HG02840 (cell line): ENCODE data around the gene TSPAN5.
A peak's percentile ranks its signal among the peaks of the same experiment; 100 is the strongest.

Experiments used
- ATAC-seq: cut with Tn5 transposase; IDR thresholded peaks from one replicate; pipeline ENCODE4 v1.9.1; 2021; ENCODE audit warnings: mild to moderate bottlenecking, moderate library complexity, moderate number of reproducible peaks; ENCODE audit not compliant: unreplicated experiment, low FRiP score

The TSPAN5 gene

DNA sequence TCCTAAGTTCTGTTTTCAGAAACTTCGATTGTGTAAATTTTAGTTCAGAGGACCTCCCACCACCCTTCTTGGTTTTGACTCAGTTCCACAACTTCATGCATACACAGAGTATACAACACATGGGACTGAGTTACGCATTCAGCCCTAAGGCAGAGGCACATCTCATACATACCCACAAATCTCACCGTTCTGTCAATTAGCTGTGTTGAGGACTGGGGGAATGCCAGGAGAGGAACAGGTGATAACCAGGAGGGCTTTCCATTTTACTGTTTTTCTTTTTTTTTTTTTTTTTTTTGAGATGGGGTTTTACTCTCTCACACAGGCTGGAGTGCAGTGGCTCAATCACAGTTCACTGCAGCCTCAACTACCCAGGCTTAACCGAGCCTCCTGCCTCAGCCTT lies 150.2 kb downstream of the TSPAN5 start:
- ATAC-seq: no peak

GRCh38 chr4:98507299-98507698 lies 151.1 kb downstream of the TSPAN5 start:
- no peak for ATAC-seq

GRCh38 chr4:98506462-98507132 lies 151.8 kb downstream of the TSPAN5 start:
- ATAC-seq: no peak

DNA sequence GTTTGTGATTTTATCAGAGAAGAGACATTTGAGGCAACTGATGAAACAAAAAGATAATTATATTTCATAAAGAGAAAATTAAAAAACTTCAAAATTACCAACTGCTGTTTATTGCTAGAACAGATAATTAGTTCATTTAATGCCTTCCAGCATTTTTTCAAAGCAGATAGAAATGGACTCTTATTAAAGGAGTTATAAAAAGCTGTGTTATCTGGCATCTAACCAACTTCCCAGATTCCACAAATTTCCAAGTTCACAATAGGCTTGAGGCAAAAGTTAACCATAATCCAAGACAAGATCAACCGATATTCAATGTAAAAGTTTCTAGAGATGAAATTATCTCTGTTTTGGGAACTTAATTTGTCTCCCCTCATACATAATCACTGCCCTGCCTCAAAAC lies 152.4 kb downstream of the TSPAN5 start:
- ATAC-seq: no peak

GRCh38 chr4:98504091-98504490 lies 154.3 kb downstream of the TSPAN5 start:
- no peak for ATAC-seq

- ATAC-seq: no peak
Measured at GRCh38 chr4:98503676-98504075, 154.7 kb downstream of the TSPAN5 start.

DNA sequence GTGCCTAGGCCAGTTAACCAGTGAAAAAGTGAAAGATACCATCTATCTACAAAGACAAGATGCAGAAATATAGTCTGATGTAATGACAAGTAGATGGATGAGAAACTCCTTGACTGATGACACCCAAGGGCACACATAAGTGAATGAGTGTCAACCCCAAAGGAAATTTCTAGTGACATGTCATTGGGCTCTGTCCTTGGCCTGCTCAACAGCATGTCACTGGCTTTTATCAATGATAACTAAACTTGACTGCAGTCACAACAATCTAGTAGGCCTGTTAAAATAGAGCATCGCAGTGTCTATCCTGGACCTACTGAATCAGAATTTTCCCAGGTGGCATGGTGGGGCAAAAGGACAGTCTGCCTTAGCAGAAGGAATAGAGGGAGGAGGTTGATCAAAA lies 155.8 kb downstream of the TSPAN5 start:
- ATAC-seq: no peak

DNA sequence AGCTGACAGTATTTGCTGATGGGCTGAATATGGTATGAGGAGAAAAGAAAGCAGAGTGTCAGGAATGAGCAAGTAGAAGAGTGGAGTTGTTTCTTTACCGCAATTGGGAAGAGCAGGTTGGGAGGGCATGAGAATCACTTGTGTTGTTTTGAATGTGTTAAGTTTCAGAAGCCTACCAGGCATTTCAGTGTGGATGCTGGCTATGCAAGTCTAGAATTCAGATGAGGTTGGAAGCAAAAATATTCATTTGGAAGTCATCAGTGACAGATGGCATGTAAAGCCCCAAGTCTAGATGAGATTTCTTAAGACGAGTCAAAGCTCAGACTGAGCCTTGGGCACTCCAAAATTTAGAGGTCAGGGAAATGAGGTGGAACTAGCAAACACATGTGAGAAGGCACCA lies 156.4 kb downstream of the TSPAN5 start:
- no peak for ATAC-seq

DNA sequence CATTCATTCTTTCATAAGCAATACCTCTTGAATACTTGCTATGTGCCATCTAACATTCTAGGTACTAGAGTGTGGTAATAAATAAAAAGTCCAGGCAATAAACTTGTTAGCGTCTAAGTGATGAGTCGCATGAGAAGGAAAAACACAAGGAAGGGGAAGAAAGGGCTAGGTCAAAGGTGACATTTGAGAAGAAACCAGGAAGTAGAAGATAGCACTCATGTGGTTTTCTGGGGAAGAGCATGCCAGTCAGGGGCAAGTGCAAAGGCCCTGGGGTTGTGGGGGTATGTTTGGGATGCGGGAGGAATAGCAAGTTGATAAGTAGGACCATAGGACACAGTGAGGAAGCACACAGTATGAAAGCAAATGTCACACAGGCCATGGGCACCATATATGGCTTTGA lies 157.0 kb downstream of the TSPAN5 start:
- ATAC-seq: no peak

DNA sequence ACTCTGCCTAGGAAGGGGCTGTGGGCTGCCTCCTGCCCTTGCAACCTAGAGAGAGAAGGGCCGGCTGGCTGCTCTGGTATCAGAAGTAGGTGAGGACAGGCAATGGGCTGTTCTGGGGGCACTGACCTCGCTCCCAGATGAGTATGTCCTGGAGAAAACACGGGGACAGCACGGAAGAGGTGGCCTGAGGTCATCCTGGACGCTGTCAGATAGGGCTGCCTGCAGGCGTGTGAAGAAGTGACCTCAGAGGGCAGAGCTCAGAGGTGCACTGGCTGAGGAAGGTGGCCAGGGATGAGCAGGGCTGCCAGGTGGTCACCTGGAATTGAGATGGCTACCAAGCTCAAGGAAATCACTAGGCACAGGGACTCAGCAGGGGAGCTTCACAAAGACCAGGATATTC lies 159.6 kb downstream of the TSPAN5 start:
- no peak for ATAC-seq

GRCh38 chr4:98496152-98496845 lies 162.1 kb downstream of the TSPAN5 start:
- ATAC-seq: no peak

- ATAC-seq: peak; percentile 76
Measured at GRCh38 chr4:98493296-98493695, 165.1 kb downstream of the TSPAN5 start.

- ATAC-seq: no peak
Measured at GRCh38 chr4:98491899-98492559, 166.4 kb downstream of the TSPAN5 start.

DNA sequence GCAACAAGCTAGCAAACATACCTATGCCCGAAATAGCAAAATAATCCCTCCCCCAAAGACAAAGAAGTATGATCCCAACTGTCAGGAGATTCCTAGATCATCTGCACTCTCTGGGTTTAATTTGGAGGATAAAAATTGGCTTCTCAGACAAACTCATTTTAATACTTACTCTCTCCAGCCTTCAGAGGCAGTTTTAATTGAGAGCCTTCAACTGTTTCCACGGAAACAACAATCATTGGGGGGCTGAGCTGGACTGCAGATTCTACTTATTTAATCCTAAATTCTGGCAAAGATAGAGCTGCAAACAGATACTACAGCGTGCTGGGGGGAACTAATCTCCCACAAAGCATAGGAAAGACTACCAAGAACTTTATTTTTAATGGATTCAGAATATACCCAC lies 168.2 kb downstream of the TSPAN5 start:
- no peak for ATAC-seq

DNA sequence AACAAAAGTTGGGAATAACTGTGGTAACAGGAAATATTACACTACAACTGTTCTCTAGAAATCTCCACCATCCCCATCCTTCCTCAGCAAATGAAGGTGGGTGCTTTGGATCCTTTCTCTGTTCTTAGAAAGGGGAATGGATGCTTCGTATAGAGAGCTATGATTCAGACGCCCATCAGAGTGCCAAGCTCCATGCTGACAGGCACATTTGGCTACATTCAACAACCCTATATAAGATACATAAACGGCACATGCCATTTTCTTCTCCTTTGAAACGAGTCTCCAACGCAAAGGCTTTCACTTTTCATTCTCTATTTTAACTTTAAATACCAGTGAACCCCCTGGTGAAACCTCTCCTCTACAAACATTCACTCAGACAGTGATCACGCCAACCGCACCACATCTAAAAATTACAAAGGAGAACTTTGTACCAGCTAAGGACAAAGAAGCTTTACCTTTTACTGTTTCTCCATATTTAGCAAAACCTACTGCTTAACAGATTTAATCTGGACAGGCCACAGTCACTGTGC lies 172.5 kb downstream of the TSPAN5 start:
- ATAC-seq: no peak

GRCh38 chr4:98484031-98484430 lies 174.4 kb downstream of the TSPAN5 start:
- ATAC-seq: no peak

DNA sequence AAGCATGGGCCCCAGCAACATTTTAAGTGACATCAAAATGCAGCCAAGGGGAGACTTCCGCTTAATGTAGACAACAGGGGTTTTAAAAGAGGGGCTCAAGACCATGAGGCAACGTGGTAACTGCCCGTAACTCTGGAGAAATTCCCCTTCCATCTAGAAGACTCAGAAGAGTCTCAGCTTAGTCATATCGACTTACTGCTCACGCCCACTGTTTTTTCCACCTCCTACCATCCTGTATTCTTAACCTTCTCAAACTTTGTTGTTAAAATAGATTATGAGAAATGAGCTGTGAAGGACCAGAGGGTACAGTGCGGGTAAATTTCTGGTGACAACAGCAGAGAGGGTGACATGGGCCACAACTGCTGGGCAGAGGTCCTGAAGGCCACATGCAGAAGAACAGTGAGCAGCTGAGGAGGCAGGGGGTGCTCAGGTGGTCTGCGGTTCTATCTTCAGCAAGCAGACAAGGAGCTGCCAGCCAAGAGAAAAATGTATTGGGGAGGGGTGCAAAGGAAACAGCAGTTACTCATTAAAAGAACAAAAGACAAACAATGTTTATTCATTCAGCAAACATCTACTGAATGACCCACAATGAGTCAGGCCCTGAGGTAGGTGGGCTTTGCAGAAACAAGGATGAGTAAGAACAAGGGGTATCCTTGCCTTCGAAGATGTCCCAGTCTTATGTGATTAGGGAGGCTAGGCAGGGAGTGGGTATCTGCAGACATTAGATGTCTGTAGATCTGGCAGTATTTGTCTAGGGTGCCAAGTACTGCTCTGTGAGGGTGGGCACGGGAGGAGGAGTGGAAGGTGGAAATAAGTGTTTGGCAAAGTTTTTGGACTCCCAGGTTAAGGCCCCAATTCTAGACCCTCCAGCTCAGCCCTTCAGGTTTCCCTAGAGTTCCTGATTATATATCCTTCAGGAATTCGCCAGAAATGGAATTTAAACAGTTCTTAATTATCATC lies 175.3 kb downstream of the TSPAN5 start:
- ATAC-seq: peak; percentile 91

DNA sequence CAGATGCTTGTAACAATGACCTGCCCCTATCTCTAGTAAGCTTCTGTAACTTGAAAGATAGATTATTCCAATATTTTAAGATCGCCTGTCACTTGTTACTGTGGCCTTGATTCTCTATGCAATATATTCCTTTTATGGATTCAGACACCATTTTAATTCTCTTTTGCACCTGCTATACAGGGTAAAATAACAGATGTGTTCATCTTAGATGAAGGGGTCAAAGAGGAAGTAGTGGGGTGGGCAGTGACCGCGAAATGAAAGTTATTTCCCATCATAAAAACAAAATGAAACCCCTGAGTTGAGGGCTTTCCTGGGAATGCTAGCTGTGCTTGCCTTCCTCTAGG lies 175.9 kb downstream of the TSPAN5 start:
- peak; percentile 18 for ATAC-seq

- no peak for ATAC-seq
Measured at GRCh38 chr4:98481167-98481566, 177.2 kb downstream of the TSPAN5 start.

- ATAC-seq: no peak
Measured at GRCh38 chr4:98480535-98480934, 177.9 kb downstream of the TSPAN5 start.
